NCI-H526 treated with DMSO at 0.1 percent for 48 hours (cell line): ENCODE results near the gene SAMM50.

Experiments
- DNase-seq: peaks from one replicate; lab custom pipeline; 2025; lab: John Stamatoyannopoulos, UW

Gene SAMM50

GRCh38 chr22:43945632-43946383, 9.4 kb upstream of the SAMM50 start:
- peak; percentile 11 for DNase-seq

GRCh38 chr22:43946384-43946667, 8.9 kb upstream of the SAMM50 start:
- DNase-seq = no peak

GRCh38 chr22:43948836-43949406, 6.3 kb upstream of the SAMM50 start:
- DNase-seq = no peak

GRCh38 chr22:43951391-43951790, 3.9 kb upstream of the SAMM50 start:
- DNase-seq = no peak

GRCh38 chr22:43951966-43952365, 3.3 kb upstream of the SAMM50 start:
- no peak for DNase-seq

GRCh38 chr22:43953988-43954785, 1.1 kb upstream of the SAMM50 start:
- no peak for DNase-seq

- no peak for DNase-seq
Measured at GRCh38 chr22:43955883-43956782, 891 bp downstream of the SAMM50 start.

GRCh38 chr22:43956805-43957463, 1.7 kb downstream of the SAMM50 start:
- no peak for DNase-seq

- DNase-seq = no peak
Measured at GRCh38 chr22:43957871-43958270, 2.6 kb downstream of the SAMM50 start.

GRCh38 chr22:43964314-43964857, 9.1 kb downstream of the SAMM50 start:
- DNase-seq = no peak

- no peak for DNase-seq
Measured at GRCh38 chr22:43967069-43967468, 11.8 kb downstream of the SAMM50 start.

- DNase-seq = no peak
Measured at GRCh38 chr22:43968614-43969013, 13.4 kb downstream of the SAMM50 start.

GRCh38 chr22:43969021-43969878, 14.0 kb downstream of the SAMM50 start:
- no peak for DNase-seq

- DNase-seq = no peak
Measured at GRCh38 chr22:43969989-43970755, 14.9 kb downstream of the SAMM50 start.

- DNase-seq = no peak
Measured at GRCh38 chr22:43971112-43971511, 15.9 kb downstream of the SAMM50 start.

- no peak for DNase-seq
Measured at GRCh38 chr22:43972931-43973462, 17.8 kb downstream of the SAMM50 start.

- DNase-seq = no peak
Measured at GRCh38 chr22:43974028-43974545, 18.8 kb downstream of the SAMM50 start.

- no peak for DNase-seq
Measured at GRCh38 chr22:43975041-43975440, 19.8 kb downstream of the SAMM50 start.
